H1 (cell line): ENCODE measurements around the gene CRTC2. TPM values are rescaled to one million over a fixed set of nuclear protein-coding genes. Genes with fewer than 3 reads are reported as not detected.

ENCODE experiments used
- CEBPB ChIP-seq: IDR thresholded peaks from 2 replicates; pipeline ENCODE4 v1.6.1; 2012; ENCODE audit warnings: low read depth, low read length
- HDAC2 ChIP-seq, 2 experiments: fragments of 300-600 bp in 1 of 2; sonication (generic) in 1 of 2; IDR thresholded peaks; 2 replicates each; pipeline ENCODE4 v1.6.1; 2011 to 2012; ENCODE audit warnings: low read depth in 2 of 2, low read length in 2 of 2, mild to moderate bottlenecking in 2 of 2, moderate library complexity in 2 of 2, borderline replicate concordance in 1 of 2, inconsistent platforms in 1 of 2
- KDM4A ChIP-seq: IDR thresholded peaks from one replicate; pipeline ENCODE4 v1.7.1; 2012; ENCODE audit warnings: low read depth, mild to moderate bottlenecking, moderate library complexity, low read length, inconsistent platforms; ENCODE audit not compliant: severe bottlenecking
- POLR2AphosphoS5 ChIP-seq: IDR thresholded peaks from 2 replicates; pipeline ENCODE4 v1.6.1; 2011; ENCODE audit warnings: low read depth, low read length
- RFX5 ChIP-seq: IDR thresholded peaks from 2 replicates; pipeline ENCODE4 v1.6.1; 2011; ENCODE audit warnings: low read depth, low read length, improper control_type of control experiment, borderline replicate concordance
- SIN3A ChIP-seq, 2 experiments: IDR thresholded peaks in 1 of 2; conservative IDR thresholded peaks in 1 of 2; 2 replicates each; pipeline ENCODE4 v1.6.1; 2011 to 2012; ENCODE audit warnings: low read length in 2 of 2, improper control_type of control experiment in 1 of 2, low read depth in 1 of 2, mild to moderate bottlenecking in 1 of 2
- SUZ12 ChIP-seq: fragments of 200-600 bp; sonication (generic); IDR thresholded peaks from 2 replicates; pipeline ENCODE4 v1.6.1; 2012; ENCODE audit warnings: mild to moderate bottlenecking, inconsistent platforms, low read length, moderate library complexity, mixed read lengths
- TEAD4 ChIP-seq: IDR thresholded peaks from 2 replicates; pipeline ENCODE4 v1.6.1; 2012; ENCODE audit warnings: low read depth, low read length, inconsistent platforms, mixed read lengths
- polyA plus RNA-seq, 7 experiments: library from polyadenylated mRNA; depleted of rRNA in 3 of 7; stranded (reverse) in 5 of 7; unstranded in 2 of 7; fragments of >200 nt in 5 of 7; fragments of 200-250 nt in 2 of 7; gene quantifications; 1 replicate in 5 of 7; 2 replicates in 1 of 7; 4 replicates in 1 of 7; pipeline versions ENCODE4 v1.2.1 to v1.2.3, GENCODE V29; 2011 to 2013; ENCODE audit warnings: missing spikeins in 2 of 7, mixed read lengths in 2 of 7
- total RNA-seq: library from RNA; stranded (reverse); fragmentation: NEBNext Ultra II Directional; extraction: Animal tissue kit (Norgen Biotek cat#: 25700); gene quantifications from 2 replicates; pipeline ENCODE4 v1.2.1, GENCODE V29; 2021
- TF ChIP-seq, protein P1 (sequence below): IDR thresholded peaks from 2 replicates; pipeline ENCODE4 v1.6.1; 2011; ENCODE audit warnings: low read length, improper control_type of control experiment

The CRTC2 gene
- total and polyA plus RNA-seq, 2 of the 8 experiments (the other 6 are each of a cell fraction or from before 2014, with no cell fraction given), result 28.6 to 34.3 TPM

DNA sequence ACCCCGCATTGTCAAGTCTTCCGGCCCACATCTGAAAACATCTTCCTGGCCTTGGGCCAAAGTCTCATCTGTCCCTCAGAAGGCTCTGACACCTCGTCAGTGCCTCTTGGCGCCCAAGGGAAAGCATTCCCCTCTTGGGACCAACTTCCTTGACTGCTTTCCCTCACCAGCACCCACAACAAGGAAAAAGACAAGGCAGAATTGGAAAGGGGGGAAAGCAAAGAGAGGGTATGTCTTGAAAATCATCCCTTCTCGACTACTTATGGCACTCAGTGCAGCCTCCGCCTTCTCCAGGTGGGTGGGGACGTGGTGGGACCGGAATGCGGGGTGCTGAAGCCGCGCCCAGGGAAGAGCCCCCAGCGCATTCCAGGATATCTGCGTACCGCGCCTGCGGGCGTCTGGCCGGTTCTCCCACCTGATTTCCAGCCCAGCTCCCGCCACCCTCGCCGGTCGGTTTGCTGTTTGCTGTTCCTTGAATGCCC lies 5.5 kb upstream of the CRTC2 start (continued):
- TF ChIP-seq CEBPB, result no peak
- TF ChIP-seq RFX5, result no peak
- no peak for TF ChIP-seq SUZ12
- peak in 1 of 2 experiments; percentile 21; a peak in 2 of 4 replicates for TF ChIP-seq SIN3A (conservative IDR thresholded peaks at IDR 0.05 in 1 of 2, IDR thresholded peaks at IDR 0.05 in 1 of 2; ENCODE audit: low read depth in 1 of 2, low read length in 2 of 2)
- TF ChIP-seq, protein P1, sequence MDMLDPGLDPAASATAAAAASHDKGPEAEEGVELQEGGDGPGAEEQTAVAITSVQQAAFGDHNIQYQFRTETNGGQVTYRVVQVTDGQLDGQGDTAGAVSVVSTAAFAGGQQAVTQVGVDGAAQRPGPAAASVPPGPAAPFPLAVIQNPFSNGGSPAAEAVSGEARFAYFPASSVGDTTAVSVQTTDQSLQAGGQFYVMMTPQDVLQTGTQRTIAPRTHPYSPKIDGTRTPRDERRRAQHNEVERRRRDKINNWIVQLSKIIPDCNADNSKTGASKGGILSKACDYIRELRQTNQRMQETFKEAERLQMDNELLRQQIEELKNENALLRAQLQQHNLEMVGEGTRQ, result no peak
- TF ChIP-seq KDM4A, result peak; percentile 42
- TF ChIP-seq POLR2AphosphoS5, result peak; percentile 80
- TF ChIP-seq HDAC2 (IDR thresholded peaks at IDR 0.05; ENCODE audit: borderline replicate concordance in 1 of 2, low read depth in 2 of 2, low read length in 2 of 2), result peak in 1 of 2 experiments; percentile 52; a peak in 1 of 4 replicates
- peak; percentile 94 for TF ChIP-seq TEAD4
- TF ChIP-seq, all 59 proteins: peak for 9
